ENCODE measurements around the gene CYP2B6.
"Not testable (repeated sequence)": the region's sequence is repeated elsewhere in the genome, so short reads cannot be mapped to it uniquely, and the experiment has no call there.

Gene CYP2B6

GRCh38 chr19:40960780-40961179, 30.3 kb upstream of the CYP2B6 start:
- DNase-seq (ENCODE audit: low read depth in 1 of 2, low spot score in 1 of 2): no peak
- H3K27ac ChIP-seq (replicated peaks): no peak overlapping the region
- no peak overlapping the region for H3K4me3 ChIP-seq (replicated peaks; ENCODE audit: insufficient read depth, low read length)
- TF ChIP-seq SPI1 (IDR thresholded peaks at IDR 0.05; ENCODE audit: borderline replicate concordance, low read depth): no peak
- TF ChIP-seq GABPA (IDR thresholded peaks at IDR 0.05; ENCODE audit: low read depth): no peak
- no peak for TF ChIP-seq POLR2AphosphoS5 (IDR thresholded peaks at IDR 0.05; ENCODE audit: low read depth)
- TF ChIP-seq CTCF (IDR thresholded peaks at IDR 0.05; ENCODE audit: insufficient read depth, low read length): no peak
- no peak for TF ChIP-seq REST (IDR thresholded peaks at IDR 0.05; ENCODE audit: insufficient replicate concordance, low read depth)
- no peaks in the 10 kb centered on the region for H3K27me3 ChIP-seq (ENCODE audit: insufficient read depth, poor library complexity, severe bottlenecking)

- TF ChIP-seq GABPA (IDR thresholded peaks at IDR 0.05; ENCODE audit: low read depth) (no peak), POLR2AphosphoS5 (IDR thresholded peaks at IDR 0.05; ENCODE audit: low read depth) (no peak), CTCF (IDR thresholded peaks at IDR 0.05; ENCODE audit: insufficient read depth, low read length) (no peak), REST (IDR thresholded peaks at IDR 0.05; ENCODE audit: insufficient replicate concordance, low read depth) (no peak), SPI1 (IDR thresholded peaks at IDR 0.05; ENCODE audit: borderline replicate concordance, low read depth) (no peak)
- DNase-seq (ENCODE audit: low read depth in 1 of 2, low spot score in 1 of 2): no peak
- H3K4me3 ChIP-seq (replicated peaks; ENCODE audit: insufficient read depth, low read length): no peak overlapping the region
- no peak overlapping the region for H3K27ac ChIP-seq (replicated peaks)
- H3K27me3 ChIP-seq (ENCODE audit: insufficient read depth, poor library complexity, severe bottlenecking): no peaks in the 10 kb centered on the region
These were observed 28.6 kb upstream of the CYP2B6 start for GRCh38 chr19:40962460-40962961.

- H3K27me3 ChIP-seq (ENCODE audit: insufficient read depth, poor library complexity, severe bottlenecking); DNase-seq (ENCODE audit: low read depth in 1 of 2, low spot score in 1 of 2); H3K27ac ChIP-seq (replicated peaks); H3K4me3 ChIP-seq (replicated peaks; ENCODE audit: insufficient read depth, low read length): not testable (repeated sequence)
These were observed 26.7 kb upstream of the CYP2B6 start for GRCh38 chr19:40964361-40964760.

- not testable (repeated sequence) for DNase-seq (ENCODE audit: low read depth in 1 of 2, low spot score in 1 of 2); H3K27me3 ChIP-seq (ENCODE audit: insufficient read depth, poor library complexity, severe bottlenecking); H3K4me3 ChIP-seq (replicated peaks; ENCODE audit: insufficient read depth, low read length); H3K27ac ChIP-seq (replicated peaks)
These were observed 25.7 kb upstream of the CYP2B6 start for GRCh38 chr19:40965351-40965750.

- not testable (repeated sequence) for H3K27ac ChIP-seq (replicated peaks); DNase-seq (ENCODE audit: low read depth in 1 of 2, low spot score in 1 of 2); H3K27me3 ChIP-seq (ENCODE audit: insufficient read depth, poor library complexity, severe bottlenecking); H3K4me3 ChIP-seq (replicated peaks; ENCODE audit: insufficient read depth, low read length)
These were observed 24.5 kb upstream of the CYP2B6 start for GRCh38 chr19:40966591-40966990.

- H3K27me3 ChIP-seq (ENCODE audit: insufficient read depth, poor library complexity, severe bottlenecking); H3K27ac ChIP-seq (replicated peaks); DNase-seq (ENCODE audit: low read depth in 1 of 2, low spot score in 1 of 2); H3K4me3 ChIP-seq (replicated peaks; ENCODE audit: insufficient read depth, low read length): not testable (repeated sequence)
These were observed 23.0 kb upstream of the CYP2B6 start for GRCh38 chr19:40968065-40968464.

- not testable (repeated sequence) for H3K27ac ChIP-seq (replicated peaks); H3K27me3 ChIP-seq (ENCODE audit: insufficient read depth, poor library complexity, severe bottlenecking); DNase-seq (ENCODE audit: low read depth in 1 of 2, low spot score in 1 of 2); H3K4me3 ChIP-seq (replicated peaks; ENCODE audit: insufficient read depth, low read length)
These were observed 21.4 kb upstream of the CYP2B6 start for GRCh38 chr19:40969721-40970120.

- not testable (repeated sequence) for H3K27me3 ChIP-seq (ENCODE audit: insufficient read depth, poor library complexity, severe bottlenecking); H3K4me3 ChIP-seq (replicated peaks; ENCODE audit: insufficient read depth, low read length); DNase-seq (ENCODE audit: low read depth in 1 of 2, low spot score in 1 of 2); H3K27ac ChIP-seq (replicated peaks)
These were observed 20.4 kb upstream of the CYP2B6 start for GRCh38 chr19:40970396-40971345.

Measured in HL-60 (cell line).